OCI-M2 (cell line): ENCODE results near the gene GJA1.
"Not testable (repeated sequence)": the region's sequence is repeated elsewhere in the genome, so short reads cannot be mapped to it uniquely, and the experiment has no call there.

ENCODE experiments used
- DNase-seq: peaks from one replicate; lab custom pipeline; 2025; ENCODE audit not compliant: unreplicated experiment; lab: John Stamatoyannopoulos, UW

GJA1 gene

DNA sequence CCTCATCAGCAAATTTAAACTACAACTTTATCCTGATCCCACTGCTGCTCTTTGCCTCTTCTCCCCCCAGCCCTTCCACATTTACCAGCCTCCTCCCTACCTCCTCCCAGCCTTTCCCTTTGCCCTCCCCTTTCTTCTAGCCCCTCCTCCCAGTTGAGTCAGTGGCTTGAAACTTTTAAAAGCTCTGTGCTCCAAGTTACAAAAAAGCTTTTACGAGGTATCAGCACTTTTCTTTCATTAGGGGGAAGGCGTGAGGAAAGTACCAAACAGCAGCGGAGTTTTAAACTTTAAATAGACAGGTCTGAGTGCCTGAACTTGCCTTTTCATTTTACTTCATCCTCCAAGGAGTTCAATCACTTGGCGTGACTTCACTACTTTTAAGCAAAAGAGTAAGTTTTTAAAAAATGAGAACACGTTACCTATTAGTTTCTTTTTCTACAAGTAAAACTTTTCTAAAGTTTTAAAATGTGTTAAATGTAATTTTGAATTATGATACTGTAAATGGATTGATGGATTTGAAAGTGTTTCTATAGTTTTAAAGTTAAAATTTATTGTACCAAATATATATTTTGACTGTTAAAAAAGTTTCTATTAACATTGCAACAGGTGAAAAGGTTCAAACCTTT is at the start of gene GJA1:
TSS of gene GJA1 (plus strand) at position 203 of the 626 bp plus-strand sequence. CDS start 11,202 bp downstream, outside the sequence.
- no peak for DNase-seq

DNA sequence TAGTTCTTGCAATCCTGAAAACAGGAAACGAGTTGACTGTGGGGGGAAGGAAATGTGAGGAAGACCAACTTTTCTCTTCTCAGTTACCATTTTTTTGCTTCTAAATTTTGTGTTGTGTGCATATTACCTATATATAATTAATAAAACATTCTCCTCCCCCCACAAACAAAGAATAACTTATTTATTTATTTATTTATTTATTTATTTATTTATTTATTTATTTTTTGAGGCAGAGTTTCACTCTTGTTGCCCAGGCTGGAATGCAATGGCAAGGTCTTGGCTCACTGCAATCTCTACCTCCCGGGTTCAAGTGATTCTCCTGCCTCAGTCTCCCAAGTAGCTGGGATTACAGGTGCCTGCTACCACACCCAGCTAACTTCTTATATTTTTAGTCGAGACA is 48.9 kb upstream of the GJA1 start:
- DNase-seq, result not testable (repeated sequence)

DNA sequence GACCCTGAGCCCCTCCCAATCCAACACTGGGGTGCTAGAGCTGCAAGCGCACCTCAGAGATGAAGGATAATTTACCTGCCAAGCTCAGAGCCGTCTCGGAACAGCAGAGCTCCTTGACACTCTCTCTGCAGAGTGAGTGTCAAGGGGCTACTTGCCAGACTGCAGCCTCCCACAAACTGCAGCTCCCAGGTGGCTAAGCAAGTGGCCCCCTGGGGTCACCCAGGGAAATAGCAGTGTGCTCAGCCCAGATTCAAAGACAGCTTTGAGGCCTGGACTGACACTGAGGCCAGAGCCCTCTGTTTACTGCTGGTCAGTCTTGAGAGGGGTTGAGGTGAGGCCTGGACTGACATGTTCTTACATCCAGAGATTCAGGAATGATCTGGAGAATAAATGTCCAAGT is 46.0 kb upstream of the GJA1 start:
- DNase-seq, result no peak

DNA sequence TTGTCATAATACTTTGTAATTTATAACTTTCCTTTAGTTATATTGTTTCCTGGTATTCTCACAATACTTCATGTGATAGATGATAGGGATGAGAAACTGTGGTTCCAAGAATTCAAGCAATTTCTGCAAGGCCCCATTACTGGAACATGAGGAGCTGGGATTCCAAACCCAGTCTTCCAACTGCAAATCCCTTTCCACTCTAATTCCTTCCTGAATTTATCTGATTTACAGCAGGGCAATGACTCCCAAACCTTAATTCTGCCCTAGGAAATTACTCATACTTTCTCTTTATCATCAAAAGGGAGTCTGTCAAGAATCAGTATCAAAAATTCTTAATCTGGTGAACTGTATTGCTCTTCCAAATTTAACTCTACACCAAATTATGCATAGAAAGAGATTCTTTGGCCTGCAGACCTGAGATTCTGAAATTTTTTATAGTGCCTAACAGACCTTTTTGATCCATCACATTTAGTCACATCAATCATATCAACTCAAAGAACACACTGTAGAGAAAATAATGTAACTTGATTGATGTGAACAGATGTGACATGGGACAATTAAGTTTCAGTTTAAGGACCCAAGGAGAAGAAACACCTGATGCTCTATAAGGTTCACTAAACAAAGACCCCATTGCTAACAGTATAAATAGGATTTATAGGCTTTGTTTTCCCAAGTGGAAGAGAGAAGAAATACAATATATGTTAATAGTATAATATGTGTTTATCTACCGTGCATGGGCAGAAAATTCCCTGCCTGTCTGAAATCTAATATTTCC is 41.5 kb upstream of the GJA1 start:
- DNase-seq, result no peak

DNA sequence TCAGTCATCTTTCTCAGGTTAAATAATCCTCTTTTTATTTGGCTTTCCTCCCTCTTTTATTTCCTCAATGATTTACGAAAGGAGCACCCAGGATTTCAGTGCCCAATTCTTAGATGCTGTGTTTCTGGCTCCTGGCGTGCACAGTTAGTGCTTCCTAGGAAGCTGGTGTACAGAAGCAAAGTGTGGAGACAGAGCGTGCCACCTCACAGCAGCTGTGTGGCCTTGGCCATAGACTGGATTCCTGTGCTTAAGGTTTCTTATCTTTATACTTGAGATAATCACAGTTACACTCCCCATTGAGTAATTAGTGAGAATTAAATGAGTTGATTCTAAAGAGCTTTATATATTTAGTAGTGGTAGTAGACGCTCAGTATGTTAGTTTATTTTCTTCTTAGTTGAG is 39.7 kb upstream of the GJA1 start:
- no peak for DNase-seq

- DNase-seq, result not testable (repeated sequence)
These were observed 38.3 kb upstream of the GJA1 start for GRCh38 chr6:121397188-121397587.

GRCh38 chr6:121398127-121398526 is 37.3 kb upstream of the GJA1 start:
- DNase-seq, result no peak

GRCh38 chr6:121399966-121400365 is 35.5 kb upstream of the GJA1 start:
- DNase-seq, result no peak

DNA sequence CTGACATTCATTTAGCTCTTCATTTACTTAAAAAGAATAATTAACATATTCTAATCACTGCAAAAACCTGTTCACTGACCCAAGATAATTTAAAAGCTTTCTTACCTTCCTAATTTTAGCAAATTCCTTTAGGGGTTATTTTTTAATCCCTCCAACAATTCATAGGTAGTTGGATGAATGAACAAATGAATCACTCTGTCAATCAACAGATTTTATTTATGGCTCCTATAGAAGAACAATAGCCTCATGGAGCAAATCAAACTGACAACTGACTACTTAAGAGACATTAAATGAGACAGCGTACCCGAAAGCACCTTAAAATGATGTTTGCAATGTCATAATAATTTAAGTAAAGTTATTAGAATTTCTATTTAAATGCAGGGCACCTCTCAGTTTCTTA is 31.5 kb upstream of the GJA1 start:
- DNase-seq, result no peak

- no peak for DNase-seq
These were observed 30.1 kb upstream of the GJA1 start for GRCh38 chr6:121405306-121405705.

DNA sequence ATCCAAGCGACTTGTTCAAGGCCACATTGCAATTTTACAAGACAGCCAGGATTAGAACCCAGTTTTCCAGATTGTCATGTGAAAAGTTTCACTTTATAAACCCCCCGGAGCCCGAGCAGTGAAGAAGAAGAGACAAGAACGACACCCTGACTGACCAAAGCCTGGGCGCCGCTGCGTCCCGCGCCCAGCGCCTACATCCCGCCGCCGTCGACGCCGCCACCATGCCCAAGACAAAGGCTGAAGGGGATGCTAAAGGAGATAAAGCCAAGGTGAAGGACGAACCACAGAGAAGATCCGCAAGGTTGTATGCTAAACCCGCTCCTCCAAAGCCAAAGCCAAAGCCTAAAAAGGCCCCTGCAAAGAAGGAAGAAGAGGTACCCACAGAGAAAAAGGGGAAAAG is 27.1 kb upstream of the GJA1 start:
- no peak for DNase-seq

DNA sequence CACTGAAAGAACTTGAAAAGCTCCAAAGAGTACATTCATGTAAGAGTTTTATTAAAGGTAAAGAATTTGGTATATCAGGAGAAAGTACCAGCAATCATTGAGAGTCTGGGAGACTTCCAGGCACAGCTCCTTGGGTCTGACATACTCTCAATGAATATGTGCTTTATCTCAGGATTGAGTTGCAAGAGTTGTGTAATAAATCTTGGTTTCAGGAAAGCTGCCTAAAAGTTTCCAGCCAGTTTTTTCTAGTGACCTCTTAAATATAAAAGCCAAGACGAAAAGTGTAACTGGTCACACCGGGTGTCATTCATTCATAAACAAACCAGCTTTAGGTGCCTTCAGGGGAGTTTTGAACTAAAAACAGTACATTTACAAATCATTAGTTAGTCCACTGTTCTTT is 21.6 kb upstream of the GJA1 start:
- DNase-seq, result no peak

- no peak for DNase-seq
These were observed 17.1 kb upstream of the GJA1 start for GRCh38 chr6:121418346-121418745.

DNA sequence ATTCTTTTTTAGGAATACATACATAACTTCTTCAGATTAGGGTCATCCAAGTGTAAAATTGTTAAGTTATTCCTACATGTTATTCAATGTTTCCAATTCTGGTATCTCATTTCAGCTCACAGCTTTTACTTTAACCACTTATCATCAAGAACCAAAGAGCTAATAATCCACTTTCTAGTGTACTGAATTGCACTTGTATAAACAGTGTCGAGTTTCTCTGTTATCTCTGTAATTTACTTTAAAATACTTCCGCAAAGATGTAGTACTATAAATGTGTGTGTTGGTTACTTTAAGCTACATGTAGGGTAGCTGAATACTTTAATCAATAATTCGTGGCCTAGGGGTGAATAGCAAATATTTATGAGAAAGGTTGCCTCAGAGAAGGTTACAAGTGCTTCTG is 8.8 kb upstream of the GJA1 start:
- DNase-seq, result no peak

- no peak for DNase-seq
These were observed 6.3 kb upstream of the GJA1 start for GRCh38 chr6:121428872-121429756.

DNA sequence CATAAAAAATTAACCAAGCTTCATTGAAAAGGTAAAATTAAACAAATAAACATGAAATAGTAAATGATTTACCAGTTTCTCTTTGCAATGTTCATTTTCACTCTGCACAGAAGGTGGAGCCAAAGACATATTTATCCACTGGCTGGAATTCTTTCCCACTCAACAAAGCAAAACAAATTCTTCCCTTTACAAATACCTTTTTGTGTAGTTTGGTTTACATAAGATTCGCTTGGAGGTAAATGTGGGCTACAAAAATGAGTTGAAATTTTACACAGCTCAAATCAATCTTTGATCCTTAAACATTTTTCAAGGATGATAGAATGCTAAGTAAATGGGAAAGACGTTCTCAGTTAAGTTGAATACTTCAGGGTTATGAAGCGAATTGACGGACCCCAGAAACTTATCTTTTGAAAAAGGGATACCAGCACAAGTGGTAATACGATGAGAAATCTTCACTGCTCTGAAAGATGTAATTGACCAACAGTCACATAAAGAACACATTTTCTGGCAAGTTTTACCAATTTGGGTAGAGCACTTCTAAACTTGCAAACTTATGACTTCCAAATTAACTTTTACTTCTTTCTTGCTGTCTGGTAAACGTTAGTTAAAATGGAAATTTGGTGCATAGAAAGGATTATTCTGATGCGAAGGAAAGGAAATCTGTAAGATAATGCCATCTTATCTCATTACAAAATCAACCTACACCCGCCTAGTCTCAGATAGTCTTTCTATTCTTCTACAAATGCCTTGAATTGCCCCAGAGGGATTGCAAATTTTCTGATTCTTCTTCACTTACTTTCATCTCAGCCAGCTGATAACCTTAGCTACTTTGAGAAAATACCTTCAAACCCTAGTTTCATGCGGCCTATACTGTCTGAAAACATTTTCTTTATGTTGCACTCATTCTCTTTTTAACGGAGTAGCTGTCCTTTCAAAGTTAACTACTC is 4.7 kb upstream of the GJA1 start:
- DNase-seq, result no peak

DNA sequence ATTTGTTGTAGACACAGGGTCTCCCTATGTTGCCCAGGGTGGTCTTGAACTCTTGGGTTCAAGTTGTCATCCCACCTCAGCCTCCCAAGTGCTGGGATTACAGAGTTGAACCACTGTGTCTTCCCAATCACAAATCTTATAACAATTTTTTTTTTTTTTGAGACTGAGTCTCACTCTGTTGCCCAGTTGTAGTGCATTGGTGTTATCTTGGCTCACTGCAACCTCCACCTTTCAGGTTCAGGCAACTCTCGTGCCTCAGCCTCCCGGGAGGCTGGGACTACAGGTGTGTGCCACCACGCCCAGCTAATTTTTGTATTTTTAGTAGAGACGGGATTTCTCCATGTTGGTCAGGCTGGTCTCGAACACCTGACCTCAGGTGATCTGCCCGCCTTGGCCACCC is 3.7 kb upstream of the GJA1 start:
- DNase-seq, result not testable (repeated sequence)

GRCh38 chr6:121434037-121434770 is 1.2 kb upstream of the GJA1 start:
- no peak for DNase-seq

- DNase-seq, result no peak
These were observed 920 bp downstream of the GJA1 start for GRCh38 chr6:121436274-121436857.
